ENCODE results near the gene CALML5.

GRCh38 chr10:5519054-5519453, 19.7 kb upstream of the CALML5 start:
- TF ChIP-seq CTCF (IDR thresholded peaks at IDR 0.05) (no peak), POLR2A (IDR thresholded peaks at IDR 0.05) (no peak)

All from Peyer's patch (tissue), 4 donors.